Mesothelial cell of epicardium (in vitro differentiated cells): Measurements from ENCODE around the gene SPATA13. TPM values are rescaled to one million over a fixed set of nuclear protein-coding genes. Genes with fewer than 3 reads are reported as not detected.

Experiments
- DNase-seq, 2 experiments: peaks; one replicate each; pipeline ENCODE4 v3.0.0; 2021; ENCODE audit warnings: low spot score in 2 of 2; ENCODE audit not compliant: unreplicated experiment in 2 of 2
- H3K27ac Mint-ChIP-seq: 2 replicates; pipeline ENCODE4 v1.8.0; 2021; ENCODE audit warnings: mixed read lengths
- H3K27me3 Mint-ChIP-seq: 2 replicates; pipeline ENCODE4 v1.8.0; 2021; ENCODE audit warnings: low read depth, mixed read lengths
- H3K36me3 Mint-ChIP-seq: 2 replicates; pipeline ENCODE4 v1.8.0; 2021; ENCODE audit warnings: mixed read lengths
- H3K4me1 Mint-ChIP-seq: 2 replicates; pipeline ENCODE4 v1.8.0; 2021; ENCODE audit warnings: mixed read lengths
- H3K4me3 Mint-ChIP-seq: 2 replicates; pipeline ENCODE4 v1.8.0; 2021; ENCODE audit warnings: mild to moderate bottlenecking, moderate library complexity, mixed read lengths
- H3K9me3 Mint-ChIP-seq: 2 replicates; pipeline ENCODE4 v1.8.0; 2021; ENCODE audit warnings: mixed read lengths
- total RNA-seq: library from RNA; stranded (reverse); gene quantifications from 3 replicates; pipeline ENCODE4 v1.2.1, GENCODE V29; 2021
- TF ChIP-seq, protein P1 (sequence below): fragments of 200-600 bp; sonication (generic); IDR thresholded peaks from one replicate; pipeline ENCODE4 v1.5.0; 2021; ENCODE audit warnings: antibody characterized with exemption; ENCODE audit not compliant: unreplicated experiment

The SPATA13 gene
- total RNA-seq, 1 donor from 2014 or later: 3.8 TPM

DNA sequence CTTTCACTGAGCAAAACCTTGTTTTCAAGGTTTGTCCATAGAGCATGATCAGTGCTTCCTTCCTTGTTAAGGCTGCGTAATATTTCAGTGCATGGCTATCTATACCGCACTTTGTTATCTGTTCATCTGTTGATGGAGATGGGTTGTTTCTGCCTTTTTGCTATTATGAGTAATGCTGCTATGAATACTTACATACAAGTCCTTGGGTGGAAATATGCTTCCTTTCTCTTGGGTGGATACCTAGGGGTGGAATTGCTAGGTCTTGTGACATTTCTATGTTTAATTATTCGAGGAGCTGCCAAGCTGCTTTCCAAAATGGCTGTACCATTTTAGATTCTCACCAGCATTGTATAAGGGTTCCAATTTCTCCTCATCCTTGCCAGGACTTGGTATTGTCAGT, 70.9 kb downstream of the SPATA13 start:
- no peaks in the 10 kb centered on the region for H3K9me3 Mint-ChIP-seq
- no peaks in the 10 kb centered on the region for H3K36me3 Mint-ChIP-seq
- TF ChIP-seq, protein P1, sequence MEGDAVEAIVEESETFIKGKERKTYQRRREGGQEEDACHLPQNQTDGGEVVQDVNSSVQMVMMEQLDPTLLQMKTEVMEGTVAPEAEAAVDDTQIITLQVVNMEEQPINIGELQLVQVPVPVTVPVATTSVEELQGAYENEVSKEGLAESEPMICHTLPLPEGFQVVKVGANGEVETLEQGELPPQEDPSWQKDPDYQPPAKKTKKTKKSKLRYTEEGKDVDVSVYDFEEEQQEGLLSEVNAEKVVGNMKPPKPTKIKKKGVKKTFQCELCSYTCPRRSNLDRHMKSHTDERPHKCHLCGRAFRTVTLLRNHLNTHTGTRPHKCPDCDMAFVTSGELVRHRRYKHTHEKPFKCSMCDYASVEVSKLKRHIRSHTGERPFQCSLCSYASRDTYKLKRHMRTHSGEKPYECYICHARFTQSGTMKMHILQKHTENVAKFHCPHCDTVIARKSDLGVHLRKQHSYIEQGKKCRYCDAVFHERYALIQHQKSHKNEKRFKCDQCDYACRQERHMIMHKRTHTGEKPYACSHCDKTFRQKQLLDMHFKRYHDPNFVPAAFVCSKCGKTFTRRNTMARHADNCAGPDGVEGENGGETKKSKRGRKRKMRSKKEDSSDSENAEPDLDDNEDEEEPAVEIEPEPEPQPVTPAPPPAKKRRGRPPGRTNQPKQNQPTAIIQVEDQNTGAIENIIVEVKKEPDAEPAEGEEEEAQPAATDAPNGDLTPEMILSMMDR: no peak
- DNase-seq: no peak
- no peak overlapping the region for H3K27ac Mint-ChIP-seq
- no peak overlapping the region for H3K4me3 Mint-ChIP-seq
- H3K4me1 Mint-ChIP-seq: peaks cover 20% of the 10 kb centered on the region
- H3K27me3 Mint-ChIP-seq: no peaks in the 10 kb centered on the region

DNA sequence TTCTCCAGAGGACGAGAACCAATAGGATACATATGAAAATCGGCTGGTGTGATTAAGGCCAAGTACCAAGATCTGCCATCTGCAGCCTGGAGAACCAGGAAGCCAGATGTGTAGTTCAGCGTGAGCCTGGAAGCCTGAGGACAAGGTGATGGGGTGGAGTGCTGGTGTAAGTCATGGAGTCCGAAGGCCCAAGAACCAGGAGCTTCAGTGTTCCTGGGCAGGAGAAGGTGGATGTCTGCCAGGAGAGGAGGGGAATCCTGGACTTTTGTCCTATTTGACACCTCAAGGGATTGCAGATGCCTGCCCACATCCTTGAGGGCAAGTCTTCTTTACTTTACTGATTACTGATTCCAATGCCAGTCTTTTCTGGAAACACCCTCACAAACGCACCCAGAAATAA, 71.5 kb downstream of the SPATA13 start:
- Mint-ChIP-seq H3K4me3 (no peak overlapping the region), H3K36me3 (no peaks in the 10 kb centered on the region), H3K9me3 (no peaks in the 10 kb centered on the region), H3K4me1 (peaks cover 20% of the 10 kb centered on the region), H3K27ac (no peak overlapping the region), H3K27me3 (no peaks in the 10 kb centered on the region)
- TF ChIP-seq, protein P1: no peak
- DNase-seq: no peak

DNA sequence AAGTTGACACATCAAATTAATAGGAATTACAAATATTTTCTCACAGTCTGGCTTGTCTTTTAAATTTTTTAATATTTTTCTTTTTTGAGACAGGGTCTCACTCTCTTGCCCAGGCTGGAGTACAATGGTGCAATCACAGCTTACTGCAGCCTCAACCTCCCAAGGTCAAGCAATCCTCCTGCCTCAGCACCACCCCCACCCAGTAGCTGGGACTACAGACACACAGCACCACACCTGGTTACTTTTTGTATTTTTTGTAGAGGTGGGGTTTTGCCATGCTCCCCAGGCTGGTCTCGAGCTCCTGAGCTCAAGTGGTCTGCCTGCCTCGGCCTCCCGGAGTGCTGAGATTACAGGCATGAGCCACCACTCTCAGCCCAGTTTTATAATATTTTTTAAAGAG, 72.0 kb downstream of the SPATA13 start:
- DNase-seq: no peak
- Mint-ChIP-seq H3K27me3 (no peaks in the 10 kb centered on the region), H3K27ac (no peak overlapping the region), H3K36me3 (no peaks in the 10 kb centered on the region), H3K4me1 (peaks cover 22% of the 10 kb centered on the region), H3K9me3 (no peaks in the 10 kb centered on the region), H3K4me3 (no peak overlapping the region)
- TF ChIP-seq, protein P1: no peak

DNA sequence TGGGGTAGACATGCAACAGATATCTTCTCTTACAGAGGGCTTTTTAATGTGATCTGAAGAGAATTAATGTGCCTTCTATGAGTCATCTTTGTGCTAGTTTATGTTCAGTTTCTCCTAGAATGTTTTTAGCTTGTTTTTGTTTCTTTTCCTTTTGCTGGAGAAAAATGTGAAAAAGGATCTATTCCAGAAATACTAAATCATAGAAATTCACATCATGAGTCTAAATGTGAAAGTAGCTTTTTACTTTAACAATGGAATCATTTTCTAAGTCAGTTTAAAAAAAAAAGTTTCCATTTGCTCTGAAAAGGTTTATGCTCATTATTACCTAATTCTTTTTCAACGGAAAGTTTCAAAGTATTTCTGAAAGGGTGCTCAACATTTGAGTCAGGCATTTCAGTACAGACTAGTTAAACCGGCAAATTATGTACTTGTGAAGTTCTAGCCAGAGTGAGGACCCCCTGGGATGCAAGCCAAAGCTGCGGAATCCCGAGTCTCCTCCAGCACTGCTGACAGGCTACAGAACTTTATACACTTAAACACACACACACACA, 72.9 kb downstream of the SPATA13 start:
- Mint-ChIP-seq H3K4me1 (peaks cover 24% of the 10 kb centered on the region), H3K27me3 (no peaks in the 10 kb centered on the region), H3K9me3 (no peaks in the 10 kb centered on the region), H3K4me3 (no peak overlapping the region), H3K36me3 (no peaks in the 10 kb centered on the region), H3K27ac (peak overlapping the region; percentile 82)
- DNase-seq: no peak
- TF ChIP-seq, protein P1: no peak

DNA sequence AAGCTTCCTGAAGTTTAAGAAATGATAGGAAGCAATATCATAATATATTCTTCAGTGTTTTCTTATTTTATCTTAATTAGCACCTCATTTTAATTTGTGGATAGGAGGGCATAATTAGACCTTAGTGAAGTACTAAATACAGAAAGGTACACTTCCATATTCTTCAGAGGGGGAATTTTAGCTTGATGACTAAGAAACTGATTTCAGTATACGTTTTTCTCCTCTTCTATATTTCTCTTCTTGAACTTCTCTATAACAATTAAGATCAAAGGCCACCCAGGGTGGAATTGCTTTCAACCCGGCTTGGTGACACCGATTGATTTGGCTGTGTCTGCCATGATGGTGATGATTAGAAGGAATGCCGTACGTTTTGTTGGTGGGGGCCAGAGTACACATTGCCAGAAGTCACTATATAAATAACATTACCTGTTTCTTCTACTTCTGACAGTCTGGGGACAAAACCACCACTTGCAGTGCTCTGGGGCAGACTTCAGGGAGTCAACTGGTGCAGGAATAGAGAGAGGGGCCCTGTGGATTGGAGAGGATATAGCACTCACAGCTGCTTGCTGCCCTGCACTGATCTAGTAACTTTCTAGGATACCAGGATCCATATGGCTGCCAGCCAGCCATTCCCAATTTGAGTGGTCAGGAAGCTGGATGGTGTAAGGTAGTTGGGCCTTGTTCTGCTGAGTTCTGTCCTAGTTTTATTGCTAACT, 73.8 kb downstream of the SPATA13 start:
- H3K36me3 Mint-ChIP-seq: no peaks in the 10 kb centered on the region
- TF ChIP-seq, protein P1: no peak
- no peak for DNase-seq

More for the DNA sequence above, 73.8 kb downstream of the SPATA13 start:
- Mint-ChIP-seq H3K27me3 (no peaks in the 10 kb centered on the region), H3K4me3 (no peak overlapping the region), H3K9me3 (no peaks in the 10 kb centered on the region), H3K4me1 (peaks cover 28% of the 10 kb centered on the region), H3K27ac (no peak overlapping the region)
